ENCODE results near the gene ABCF1.

GRCh38 chr6:30570263-30570662 is 979 bp upstream of the ABCF1 start:
- TF ChIP-seq, protein P1, sequence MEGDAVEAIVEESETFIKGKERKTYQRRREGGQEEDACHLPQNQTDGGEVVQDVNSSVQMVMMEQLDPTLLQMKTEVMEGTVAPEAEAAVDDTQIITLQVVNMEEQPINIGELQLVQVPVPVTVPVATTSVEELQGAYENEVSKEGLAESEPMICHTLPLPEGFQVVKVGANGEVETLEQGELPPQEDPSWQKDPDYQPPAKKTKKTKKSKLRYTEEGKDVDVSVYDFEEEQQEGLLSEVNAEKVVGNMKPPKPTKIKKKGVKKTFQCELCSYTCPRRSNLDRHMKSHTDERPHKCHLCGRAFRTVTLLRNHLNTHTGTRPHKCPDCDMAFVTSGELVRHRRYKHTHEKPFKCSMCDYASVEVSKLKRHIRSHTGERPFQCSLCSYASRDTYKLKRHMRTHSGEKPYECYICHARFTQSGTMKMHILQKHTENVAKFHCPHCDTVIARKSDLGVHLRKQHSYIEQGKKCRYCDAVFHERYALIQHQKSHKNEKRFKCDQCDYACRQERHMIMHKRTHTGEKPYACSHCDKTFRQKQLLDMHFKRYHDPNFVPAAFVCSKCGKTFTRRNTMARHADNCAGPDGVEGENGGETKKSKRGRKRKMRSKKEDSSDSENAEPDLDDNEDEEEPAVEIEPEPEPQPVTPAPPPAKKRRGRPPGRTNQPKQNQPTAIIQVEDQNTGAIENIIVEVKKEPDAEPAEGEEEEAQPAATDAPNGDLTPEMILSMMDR (IDR thresholded peaks at IDR 0.05; ENCODE audit: low read length): no peak
- TF ChIP-seq EZH2 (optimal IDR thresholded peaks at IDR 0.05; ENCODE audit: low read depth, low read length) (no peak), EZH2phosphoT487 (IDR thresholded peaks at IDR 0.05; ENCODE audit: low read length) (no peak)

All from MM.1S (cell line).